Nephron (organoid): ENCODE results near the gene GMDS.

Source experiments
- H3K27ac Mint-ChIP-seq, 3 experiments: 2 replicates each; pipeline ENCODE4 v1.8.0; 2020; ENCODE audit warnings: mixed read lengths in 3 of 3, mild to moderate bottlenecking in 2 of 3, moderate library complexity in 1 of 3
- H3K27me3 Mint-ChIP-seq: 2 replicates; pipeline ENCODE4 v1.8.0; 2021; ENCODE audit warnings: low read depth, mild to moderate bottlenecking, moderate library complexity, mixed read lengths
- H3K36me3 Mint-ChIP-seq: 2 replicates; pipeline ENCODE4 v1.8.0; 2020; ENCODE audit warnings: low read depth, mixed read lengths
- H3K4me1 Mint-ChIP-seq: 2 replicates; pipeline ENCODE4 v1.8.0; 2020; ENCODE audit warnings: mixed read lengths
- H3K4me3 Mint-ChIP-seq, 3 experiments: 2 replicates each; pipeline ENCODE4 v1.8.0; 2020; ENCODE audit warnings: mild to moderate bottlenecking in 3 of 3, mixed read lengths in 3 of 3, moderate library complexity in 2 of 3
- H3K9me3 Mint-ChIP-seq: 2 replicates; pipeline ENCODE4 v1.8.0; 2020; ENCODE audit warnings: mixed read lengths
- TF ChIP-seq, protein P1 (sequence below), 3 experiments: fragments of 200-600 bp; sonication (generic); IDR thresholded peaks; one replicate each; pipeline ENCODE4 v1.5.0; 2021; ENCODE audit warnings: antibody characterized with exemption in 3 of 3; ENCODE audit not compliant: unreplicated experiment in 3 of 3

The GMDS gene

DNA sequence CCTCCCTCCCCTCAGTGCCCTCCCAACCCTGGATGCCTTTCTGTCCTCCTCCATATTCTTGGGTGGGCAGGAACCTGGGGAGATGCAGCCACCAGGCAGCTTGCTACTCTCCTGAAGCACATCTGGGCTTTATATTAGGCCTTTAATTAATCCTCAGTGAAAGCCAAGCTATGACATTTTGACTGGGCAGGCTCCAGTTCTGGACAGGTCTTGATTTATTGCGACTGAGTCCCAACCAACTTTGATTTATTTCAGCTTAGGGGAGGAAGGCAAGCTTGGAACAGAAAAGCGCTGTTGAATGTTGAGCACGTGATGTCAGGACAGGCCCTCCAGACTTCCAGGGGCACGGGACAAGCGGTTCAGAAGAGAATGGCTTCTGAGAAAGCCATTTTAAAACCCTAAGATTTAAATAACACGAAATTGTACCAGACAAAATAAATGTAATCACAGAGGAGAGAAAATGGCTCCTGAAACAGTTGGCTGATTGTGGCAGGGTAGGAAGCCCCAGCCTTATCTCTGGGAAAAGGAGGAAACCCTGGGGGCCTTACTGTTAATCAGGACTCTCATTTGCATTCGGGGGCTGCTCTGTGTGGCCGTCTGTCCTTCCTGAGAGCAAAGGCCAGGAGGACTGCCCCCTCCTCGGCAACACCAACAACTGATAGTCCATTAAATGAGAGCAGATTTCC lies 341.5 kb downstream of the GMDS start:
- Mint-ChIP-seq H3K4me3 (peak overlapping the region; percentile 8 to 30 (median 11)), H3K27me3 (peaks cover 32% of the 10 kb centered on the region), H3K9me3 (no peaks in the 10 kb centered on the region), H3K36me3 (no peaks in the 10 kb centered on the region), H3K4me1 (peaks cover 32% of the 10 kb centered on the region), H3K27ac (peak overlapping the region; percentile 95 to 98 (median 98))
- TF ChIP-seq, protein P1, sequence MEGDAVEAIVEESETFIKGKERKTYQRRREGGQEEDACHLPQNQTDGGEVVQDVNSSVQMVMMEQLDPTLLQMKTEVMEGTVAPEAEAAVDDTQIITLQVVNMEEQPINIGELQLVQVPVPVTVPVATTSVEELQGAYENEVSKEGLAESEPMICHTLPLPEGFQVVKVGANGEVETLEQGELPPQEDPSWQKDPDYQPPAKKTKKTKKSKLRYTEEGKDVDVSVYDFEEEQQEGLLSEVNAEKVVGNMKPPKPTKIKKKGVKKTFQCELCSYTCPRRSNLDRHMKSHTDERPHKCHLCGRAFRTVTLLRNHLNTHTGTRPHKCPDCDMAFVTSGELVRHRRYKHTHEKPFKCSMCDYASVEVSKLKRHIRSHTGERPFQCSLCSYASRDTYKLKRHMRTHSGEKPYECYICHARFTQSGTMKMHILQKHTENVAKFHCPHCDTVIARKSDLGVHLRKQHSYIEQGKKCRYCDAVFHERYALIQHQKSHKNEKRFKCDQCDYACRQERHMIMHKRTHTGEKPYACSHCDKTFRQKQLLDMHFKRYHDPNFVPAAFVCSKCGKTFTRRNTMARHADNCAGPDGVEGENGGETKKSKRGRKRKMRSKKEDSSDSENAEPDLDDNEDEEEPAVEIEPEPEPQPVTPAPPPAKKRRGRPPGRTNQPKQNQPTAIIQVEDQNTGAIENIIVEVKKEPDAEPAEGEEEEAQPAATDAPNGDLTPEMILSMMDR (IDR thresholded peaks at IDR 0.05; ENCODE audit: unreplicated experiment in 3 of 3): no peak

DNA sequence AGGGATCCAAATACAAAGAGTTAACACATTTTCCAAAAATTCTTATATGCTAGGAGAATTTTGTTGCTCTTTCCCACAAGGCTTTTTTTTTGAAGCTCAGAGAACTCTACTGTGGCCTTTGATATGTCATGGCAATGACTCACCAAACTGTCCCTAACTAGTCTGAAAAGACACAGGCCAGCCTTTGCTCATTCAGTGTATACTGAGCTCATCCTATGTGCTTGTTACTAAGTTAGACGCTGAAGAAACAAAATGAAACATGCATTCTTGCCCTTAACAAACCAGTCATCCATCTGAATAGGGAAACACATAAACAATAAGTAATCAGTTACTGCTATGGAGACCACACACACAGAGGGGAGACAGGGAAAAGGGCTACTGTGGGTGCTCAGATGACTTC lies 343.8 kb downstream of the GMDS start:
- H3K27me3 Mint-ChIP-seq: peaks cover 30% of the 10 kb centered on the region
- H3K36me3 Mint-ChIP-seq: no peaks in the 10 kb centered on the region
- peaks cover 25% of the 10 kb centered on the region for H3K4me1 Mint-ChIP-seq
- no peaks in the 10 kb centered on the region for H3K9me3 Mint-ChIP-seq
- H3K4me3 Mint-ChIP-seq: no peak overlapping the region
- peak overlapping the region in 2 of 3 experiments; percentile 43 to 67 for H3K27ac Mint-ChIP-seq
- TF ChIP-seq, protein P1 (IDR thresholded peaks at IDR 0.05; ENCODE audit: unreplicated experiment in 3 of 3): no peak

DNA sequence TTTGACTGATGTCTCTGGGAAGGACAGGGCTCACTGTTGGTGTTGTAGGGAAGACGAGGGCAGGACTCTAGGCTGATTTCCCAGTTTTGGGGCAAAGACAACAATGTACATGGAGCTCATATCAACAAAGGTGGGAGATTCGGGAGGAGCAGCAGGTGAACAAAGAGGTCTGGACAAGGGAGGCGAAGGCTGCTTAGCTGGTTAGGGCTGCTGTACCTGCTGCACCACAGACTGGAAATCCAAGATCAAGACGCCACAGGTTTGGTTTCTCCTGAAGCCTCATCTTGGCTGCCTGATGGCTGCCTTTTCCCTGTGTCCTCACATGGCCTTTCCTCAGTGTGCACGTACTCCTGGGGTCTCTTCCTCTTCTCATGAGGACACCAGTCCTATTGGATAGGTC lies 348.5 kb downstream of the GMDS start:
- Mint-ChIP-seq H3K4me1 (peaks cover 4% of the 10 kb centered on the region), H3K4me3 (no peak overlapping the region), H3K27ac (no peak overlapping the region), H3K27me3 (peaks cover 51% of the 10 kb centered on the region), H3K36me3 (no peaks in the 10 kb centered on the region), H3K9me3 (no peaks in the 10 kb centered on the region)
- TF ChIP-seq, protein P1 (IDR thresholded peaks at IDR 0.05; ENCODE audit: unreplicated experiment in 3 of 3): no peak

DNA sequence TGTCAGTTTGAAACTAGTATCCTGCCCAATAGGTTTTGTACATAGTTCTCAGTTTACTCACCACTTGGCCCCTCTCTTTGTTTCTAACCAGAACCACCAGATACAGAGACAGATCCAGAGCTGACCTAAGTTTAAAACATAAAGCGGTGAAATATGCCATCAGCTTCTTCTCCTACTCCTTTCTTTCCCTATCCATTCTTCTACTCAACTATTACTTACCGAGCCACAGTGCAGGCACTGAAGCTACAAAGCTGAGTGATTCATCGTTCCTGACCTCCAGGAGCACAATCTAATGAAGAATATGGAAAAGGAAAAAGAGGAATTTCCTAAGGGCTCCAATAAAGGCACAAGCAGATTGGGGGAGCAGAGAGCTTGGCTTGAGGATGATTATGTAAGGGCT lies 349.7 kb downstream of the GMDS start:
- peaks cover 4% of the 10 kb centered on the region for H3K4me1 Mint-ChIP-seq
- TF ChIP-seq, protein P1 (IDR thresholded peaks at IDR 0.05; ENCODE audit: unreplicated experiment in 3 of 3): no peak
- peaks cover 59% of the 10 kb centered on the region for H3K27me3 Mint-ChIP-seq
- no peak overlapping the region for H3K4me3 Mint-ChIP-seq
- peaks cover 2% of the 10 kb centered on the region for H3K9me3 Mint-ChIP-seq
- H3K36me3 Mint-ChIP-seq: no peaks in the 10 kb centered on the region
- no peak overlapping the region for H3K27ac Mint-ChIP-seq

DNA sequence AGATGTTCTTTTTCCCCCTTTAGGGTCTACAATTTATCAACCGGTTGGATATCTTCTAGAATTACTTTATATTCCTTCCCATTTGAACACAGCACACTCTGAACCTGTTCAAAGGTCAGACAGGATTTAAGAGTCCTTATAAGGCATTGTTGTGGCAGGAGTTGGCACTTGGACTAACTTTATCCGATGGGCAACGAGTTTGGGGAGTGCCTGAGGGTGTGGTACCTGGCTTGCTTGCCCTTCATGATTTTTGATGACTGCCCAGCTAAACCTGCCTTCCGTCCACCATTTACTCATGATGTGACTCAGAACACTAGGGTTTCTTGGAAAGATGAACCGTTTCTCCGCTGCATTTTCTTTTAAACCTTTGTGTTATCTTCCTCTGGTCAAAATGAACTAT lies 350.5 kb downstream of the GMDS start:
- peaks cover 56% of the 10 kb centered on the region for H3K27me3 Mint-ChIP-seq
- H3K4me1 Mint-ChIP-seq: peaks cover 2% of the 10 kb centered on the region
- H3K9me3 Mint-ChIP-seq: peaks cover 2% of the 10 kb centered on the region
- H3K36me3 Mint-ChIP-seq: peaks cover 3% of the 10 kb centered on the region
- H3K4me3 Mint-ChIP-seq: no peak overlapping the region
- TF ChIP-seq, protein P1 (IDR thresholded peaks at IDR 0.05; ENCODE audit: unreplicated experiment in 3 of 3): no peak
- no peak overlapping the region for H3K27ac Mint-ChIP-seq
